ENCODE data around the gene PBX1.

Gene PBX1

DNA sequence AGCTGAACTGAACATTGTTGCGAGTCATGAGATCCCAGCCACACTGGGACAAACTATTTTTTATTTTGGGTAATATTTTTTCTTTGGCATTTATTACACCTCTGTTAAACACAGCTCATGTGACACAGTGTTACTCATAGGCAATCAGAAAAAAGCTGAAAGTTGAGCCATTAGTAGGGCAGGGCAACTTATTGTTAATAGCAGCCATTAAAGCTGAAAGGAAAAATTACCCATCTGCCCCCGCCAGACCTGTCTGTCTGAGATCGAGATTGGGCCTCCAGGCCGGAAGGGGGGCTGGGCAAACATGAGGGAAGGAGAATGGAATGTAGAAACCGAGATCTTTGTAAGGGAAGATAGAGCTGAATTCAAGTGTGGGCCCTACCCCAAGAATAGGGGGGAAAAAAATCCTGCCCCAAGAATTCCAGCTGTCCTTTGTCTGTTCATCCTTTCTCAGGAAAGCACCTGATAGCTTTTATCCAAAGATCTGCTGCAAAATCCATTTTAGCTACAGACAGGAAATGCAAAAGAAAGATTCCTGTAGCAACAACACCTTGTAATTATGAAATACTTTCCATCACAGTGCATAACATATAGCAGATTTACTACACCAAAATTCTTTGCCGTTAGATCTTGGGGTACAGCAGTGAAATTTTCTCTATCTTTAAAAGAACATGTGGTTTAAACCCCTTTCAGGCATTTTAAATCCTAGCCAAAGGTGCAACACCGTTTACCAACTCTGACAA is 212.8 kb downstream of the PBX1 start (continued):
- no peak for TF ChIP-seq ZSCAN18 (tag by site-specific recombination; IDR thresholded peaks at IDR 0.05)
- TF ChIP-seq OVOL3 (tag by site-specific recombination; IDR thresholded peaks at IDR 0.05): 0 out of 2 replicates have a peak, but pooled peaks have one; percentile 39
- no peak for TF ChIP-seq KLF7 (tag by site-specific recombination; IDR thresholded peaks at IDR 0.05; ENCODE audit: borderline replicate concordance)
- TF ChIP-seq SP3 (tag by site-specific recombination; IDR thresholded peaks at IDR 0.05): no peak
- no peak for TF ChIP-seq ZNF324 (tag by site-specific recombination; IDR thresholded peaks at IDR 0.05)
- no peak for TF ChIP-seq ZNF677 (tag by site-specific recombination; IDR thresholded peaks at IDR 0.05)
- no peak for TF ChIP-seq ZFP41 (tag by site-specific recombination; IDR thresholded peaks at IDR 0.05; ENCODE audit: borderline replicate concordance)
- no peak for TF ChIP-seq ZNF664 (tag by site-specific recombination; IDR thresholded peaks at IDR 0.05)
- no peak for TF ChIP-seq KLF16 (tag by site-specific recombination; IDR thresholded peaks at IDR 0.05)
- no peak for TF ChIP-seq ZNF473 (tag by site-specific recombination; IDR thresholded peaks at IDR 0.05)
- no peak for TF ChIP-seq ZNF701 (tag by site-specific recombination; IDR thresholded peaks at IDR 0.05)
- TF ChIP-seq, protein P1, sequence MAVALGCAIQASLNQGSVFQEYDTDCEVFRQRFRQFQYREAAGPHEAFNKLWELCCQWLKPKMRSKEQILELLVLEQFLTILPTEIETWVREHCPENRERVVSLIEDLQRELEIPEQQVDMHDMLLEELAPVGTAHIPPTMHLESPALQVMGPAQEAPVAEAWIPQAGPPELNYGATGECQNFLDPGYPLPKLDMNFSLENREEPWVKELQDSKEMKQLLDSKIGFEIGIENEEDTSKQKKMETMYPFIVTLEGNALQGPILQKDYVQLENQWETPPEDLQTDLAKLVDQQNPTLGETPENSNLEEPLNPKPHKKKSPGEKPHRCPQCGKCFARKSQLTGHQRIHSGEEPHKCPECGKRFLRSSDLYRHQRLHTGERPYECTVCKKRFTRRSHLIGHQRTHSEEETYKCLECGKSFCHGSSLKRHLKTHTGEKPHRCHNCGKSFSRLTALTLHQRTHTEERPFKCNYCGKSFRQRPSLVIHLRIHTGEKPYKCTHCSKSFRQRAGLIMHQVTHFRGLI (tag by site-specific recombination; IDR thresholded peaks at IDR 0.05): 0 out of 2 replicates have a peak, but pooled peaks have one; percentile 23
- 0 out of 2 replicates have a peak, but pooled peaks have one; percentile 15 for TF ChIP-seq OSR2 (tag by site-specific recombination; IDR thresholded peaks at IDR 0.05)
- TF ChIP-seq ZNF645 (tag by site-specific recombination; IDR thresholded peaks at IDR 0.05): no peak
- no peak for TF ChIP-seq TCF7L2 (IDR thresholded peaks at IDR 0.05; ENCODE audit: borderline replicate concordance, low read depth, low read length)
- TF ChIP-seq ZNF585B (tag by site-specific recombination; IDR thresholded peaks at IDR 0.05): no peak
- TF ChIP-seq ZNF184 (tag by site-specific recombination; IDR thresholded peaks at IDR 0.05): peak; percentile 45; the same call in 1 of the 2 replicates
- no peak for TF ChIP-seq ZNF138 (tag by site-specific recombination; IDR thresholded peaks at IDR 0.05; ENCODE audit: borderline replicate concordance)
- TF ChIP-seq ZNF292 (tag by site-specific recombination; IDR thresholded peaks at IDR 0.05; ENCODE audit: borderline replicate concordance, low read depth): no peak
- no peak for TF ChIP-seq YY1 (tag by site-specific recombination; IDR thresholded peaks at IDR 0.05)
- no peak for TF ChIP-seq ZNF777 (tag by site-specific recombination; IDR thresholded peaks at IDR 0.05; ENCODE audit: borderline replicate concordance)
- no peak for TF ChIP-seq ZNF274 (IDR thresholded peaks at IDR 0.05; ENCODE audit: low read length)
- no peak for TF ChIP-seq ZNF274 (tag by site-specific recombination; IDR thresholded peaks at IDR 0.05; ENCODE audit: borderline replicate concordance)
- TF ChIP-seq SETDB1 (IDR thresholded peaks at IDR 0.05; ENCODE audit: insufficient read length, low read length): peak; percentile 2
- no peak for TF ChIP-seq KLF1 (tag by site-specific recombination; IDR thresholded peaks at IDR 0.05)
- no peak for TF ChIP-seq GLI4 (tag by site-specific recombination; IDR thresholded peaks at IDR 0.05)
- TF ChIP-seq ZNF433 (tag by site-specific recombination; IDR thresholded peaks at IDR 0.05; ENCODE audit: low read depth): no peak
- TF ChIP-seq ZNF175 (tag by site-specific recombination; IDR thresholded peaks at IDR 0.05): no peak
- TF ChIP-seq AEBP2 (tag by site-specific recombination; IDR thresholded peaks at IDR 0.05; ENCODE audit: borderline replicate concordance): no peak
- TF ChIP-seq ZNF670 (tag by site-specific recombination; IDR thresholded peaks at IDR 0.05; ENCODE audit: low read depth): no peak
- no peak for TF ChIP-seq REPIN1 (tag by site-specific recombination; IDR thresholded peaks at IDR 0.05; ENCODE audit: low read depth)
- TF ChIP-seq ZBTB17 (tag by site-specific recombination; IDR thresholded peaks at IDR 0.05): peak; percentile 90
- TF ChIP-seq ZNF214 (tag by site-specific recombination; IDR thresholded peaks at IDR 0.05; ENCODE audit: borderline replicate concordance): no peak
- TF ChIP-seq ZNF16 (tag by site-specific recombination; IDR thresholded peaks at IDR 0.05; ENCODE audit: low read depth): no peak
- TF ChIP-seq ZNF211 (tag by site-specific recombination; IDR thresholded peaks at IDR 0.05; ENCODE audit: low read depth): no peak
- TF ChIP-seq SCRT2 (tag by site-specific recombination; IDR thresholded peaks at IDR 0.05): no peak
- TF ChIP-seq ZNF600 (tag by site-specific recombination; IDR thresholded peaks at IDR 0.05): no peak
